Measurements from ENCODE around the gene MED9.

MED9 gene

GRCh38 chr17:17496189-17497064, 19.6 kb downstream of the MED9 start, which contains the start of gene RASD1 (continued):
- TF ChIP-seq ZNF704 (tag by site-specific recombination; IDR thresholded peaks at IDR 0.05) (no peak), ZNF670 (tag by site-specific recombination; IDR thresholded peaks at IDR 0.05; ENCODE audit: low read depth) (no peak), ZBTB10 (tag by site-specific recombination; IDR thresholded peaks at IDR 0.05) (peak; percentile 53; the same call in 1 of the 2 replicates), PRDM4 (tag by site-specific recombination; IDR thresholded peaks at IDR 0.05) (no peak), SALL2 (tag by site-specific recombination; IDR thresholded peaks at IDR 0.05; ENCODE audit: borderline replicate concordance) (no peak), MYNN (tag by site-specific recombination; IDR thresholded peaks at IDR 0.05; ENCODE audit: borderline replicate concordance) (peak; percentile 46; the same call in 1 of the 2 replicates), ZSCAN16 (tag by site-specific recombination; IDR thresholded peaks at IDR 0.05) (no peak), ZNF266 (tag by site-specific recombination; IDR thresholded peaks at IDR 0.05; ENCODE audit: low read depth) (no peak), ZNF10 (tag by site-specific recombination; IDR thresholded peaks at IDR 0.05) (no peak), ZNF529 (tag by site-specific recombination; IDR thresholded peaks at IDR 0.05; ENCODE audit: insufficient replicate concordance) (no peak), ZNF677 (tag by site-specific recombination; IDR thresholded peaks at IDR 0.05) (no peak), KLF1 (tag by site-specific recombination; IDR thresholded peaks at IDR 0.05) (peak; percentile 63), ZNF362 (tag by site-specific recombination; IDR thresholded peaks at IDR 0.05) (no peak), ZNF223 (tag by site-specific recombination; IDR thresholded peaks at IDR 0.05) (0 out of 2 replicates have a peak, but pooled peaks have one; percentile 13), ZBTB6 (tag by site-specific recombination; IDR thresholded peaks at IDR 0.05) (no peak), ZNF341 (tag by site-specific recombination; IDR thresholded peaks at IDR 0.05; ENCODE audit: low read depth) (0 out of 2 replicates have a peak, but pooled peaks have one; percentile 23), PBX3 (CRISPR knock-in tag; IDR thresholded peaks at IDR 0.05) (no peak), ZNF302 (tag by site-specific recombination; IDR thresholded peaks at IDR 0.05; ENCODE audit: low read depth) (no peak), ZBTB1 (tag by site-specific recombination; IDR thresholded peaks at IDR 0.05) (no peak), BCL6B (tag by site-specific recombination; IDR thresholded peaks at IDR 0.05) (no peak), ZNF133 (tag by site-specific recombination; IDR thresholded peaks at IDR 0.05) (no peak), GLIS2 (tag by site-specific recombination; IDR thresholded peaks at IDR 0.05) (peak; percentile 93), ZNF600 (tag by site-specific recombination; IDR thresholded peaks at IDR 0.05) (no peak), ZFHX2 (tag by site-specific recombination; conservative IDR thresholded peaks at IDR 0.05) (peak; percentile 38; the same call in 1 of the 2 replicates), ZBTB26 (tag by site-specific recombination; optimal IDR thresholded peaks at IDR 0.05) (peak; percentile 57), ZNF121 (tag by site-specific recombination; IDR thresholded peaks at IDR 0.05) (no peak)
